Right cardiac atrium (tissue), 5 donors: ENCODE measurements around the gene OR10D3. TPM values are rescaled to one million over a fixed set of nuclear protein-coding genes. Genes with fewer than 3 reads are reported as not detected.

ENCODE experiments used
- ATAC-seq, 2 donors: fragments of 200-7000 bp; cut with Tn5 transposase; one replicate each; pipeline versions ENCODE4 v1.8.0 to v1.9.1; 2020; ENCODE audit warnings: moderate library complexity in 2 of 2, mild to moderate bottlenecking in 1 of 2
- DNase-seq, 3 donors: peaks; one replicate each; pipeline ENCODE4 v3.0.0-alpha.2; 2020
- H3K27ac ChIP-seq: one replicate; pipeline ENCODE4 v1.5.1; 2013; ENCODE audit warnings: mild to moderate bottlenecking, low read length, control low read depth, moderate library complexity
- H3K27me3 ChIP-seq: one replicate; pipeline ENCODE4 v1.6.1; 2013; ENCODE audit not compliant: control insufficient read depth, insufficient read depth
- H3K4me1 ChIP-seq: one replicate; pipeline ENCODE4 v1.6.1; 2013; ENCODE audit warnings: low read length; ENCODE audit not compliant: control insufficient read depth, insufficient read depth
- H3K4me3 ChIP-seq: one replicate; pipeline ENCODE4 v1.5.1; 2013; ENCODE audit warnings: low read length, control low read depth
- H3K9me3 ChIP-seq: one replicate; pipeline ENCODE4 v1.6.1; 2013; ENCODE audit warnings: low read length; ENCODE audit not compliant: control insufficient read depth
- WGBS: extraction: QIAGEN DNeasy Blood & Tissue Kit; methylation state at CpG from one replicate; pipeline ENCODE4 v1.1.7; 2013; 5-methylcytosine and 5-hydroxymethylcytosine counted together
- intact Hi-C, 4 donors: fragments of 100-400 bp; cut with DNase I; formaldehyde crosslinking; loops; one replicate each; pipeline versions ENCODE4 v1.11.0 to v1.14.0; 2022 to 2023
- polyA plus RNA-seq: library from polyadenylated mRNA; stranded (reverse); fragments of 200-250 nt; gene quantifications from one replicate; pipeline ENCODE4 v1.2.3, GENCODE V29; 2013
- total RNA-seq, 4 donors: library from RNA; stranded (reverse); fragmentation: NEBNext Ultra II Directional; extraction: Animal tissue kit (Norgen Biotek cat#: 25700); gene quantifications; one replicate each; pipeline ENCODE4 v1.2.1, GENCODE V29; 2021
- donor health status: healthy with polysubstance abuse.
- donor health status: DM: no; HTN: yes; CAD: no.
- donor health status: DM: no; HTN: no; CAD: no.
- donor health status: DM: no; HTN: yes; CAD: no; lungs with severe emphysema.
- donor health status: DM: yes; HTN: yes; CAD: no.

The OR10D3 gene
- total and polyA plus RNA-seq, 5 donors = not detected

- no peak overlapping the region for H3K4me3 ChIP-seq
- no peak overlapping the region for H3K27ac ChIP-seq
- ATAC-seq (no peak), DNase-seq (peak in 2 of 3 donors; percentile 42 to 55)
- H3K4me1 ChIP-seq = no peaks in the 10 kb centered on the region
- no peaks in the 10 kb centered on the region for H3K9me3 ChIP-seq
- intact Hi-C loops = no loop called here
- WGBS = 93% methylated on average over 35 of the region's 40 CpGs
- H3K27me3 ChIP-seq = no peaks in the 10 kb centered on the region
These were observed 12.2 kb upstream of the OR10D3 start for GRCh38 chr11:124170801-124171586.

- intact Hi-C loops = no loop called here
- WGBS = 72% methylated on average over 6 of the region's 6 CpGs
- no peaks in the 10 kb centered on the region for H3K9me3 ChIP-seq
- ATAC-seq = no peak
- H3K4me1 ChIP-seq = no peaks in the 10 kb centered on the region
- no peaks in the 10 kb centered on the region for H3K27me3 ChIP-seq
- DNase-seq = no peak
- H3K27ac ChIP-seq = no peak overlapping the region
- H3K4me3 ChIP-seq = no peak overlapping the region
These were observed 11.0 kb upstream of the OR10D3 start for GRCh38 chr11:124172101-124172500.

GRCh38 chr11:124172599-124172998 is 10.5 kb upstream of the OR10D3 start:
- intact Hi-C loops = no loop called here
- Histone ChIP-seq H3K9me3 (no peaks in the 10 kb centered on the region), H3K27ac (no peak overlapping the region), H3K27me3 (no peaks in the 10 kb centered on the region), H3K4me1 (no peaks in the 10 kb centered on the region), H3K4me3 (no peak overlapping the region)
- no peak for ATAC-seq
- 92% methylated on average over 1 of the region's 1 CpG for WGBS
- DNase-seq = no peak

GRCh38 chr11:124174001-124174583 is 9.1 kb upstream of the OR10D3 start:
- H3K27me3 ChIP-seq = no peaks in the 10 kb centered on the region
- H3K4me1 ChIP-seq = no peaks in the 10 kb centered on the region
- DNase-seq = no peak
- intact Hi-C loops = no loop called here
- H3K4me3 ChIP-seq = no peak overlapping the region
- H3K9me3 ChIP-seq = no peaks in the 10 kb centered on the region
- no peak overlapping the region for H3K27ac ChIP-seq
- peak in 1 of 2 donors; percentile 32 for ATAC-seq
- 25% methylated on average over 4 of the region's 4 CpGs for WGBS

- no peak overlapping the region for H3K4me3 ChIP-seq
- intact Hi-C loops = no loop called here
- H3K9me3 ChIP-seq = no peaks in the 10 kb centered on the region
- DNase-seq = no peak
- no peak overlapping the region for H3K27ac ChIP-seq
- H3K27me3 ChIP-seq = no peaks in the 10 kb centered on the region
- no peaks in the 10 kb centered on the region for H3K4me1 ChIP-seq
- ATAC-seq = no peak
- 77% methylated on average over 5 of the region's 5 CpGs for WGBS
These were observed 6.0 kb upstream of the OR10D3 start for GRCh38 chr11:124176925-124177715.

- no peaks in the 10 kb centered on the region for H3K27me3 ChIP-seq
- no peaks in the 10 kb centered on the region for H3K4me1 ChIP-seq
- no peak overlapping the region for H3K4me3 ChIP-seq
- 40% methylated on average over 1 of the region's 1 CpG for WGBS
- DNase-seq (no peak), ATAC-seq (no peak)
- no peak overlapping the region for H3K27ac ChIP-seq
- intact Hi-C loops = no loop called here
- H3K9me3 ChIP-seq = no peaks in the 10 kb centered on the region
These were observed 3.8 kb upstream of the OR10D3 start for GRCh38 chr11:124179310-124179709.

- H3K9me3 ChIP-seq = no peaks in the 10 kb centered on the region
- 52% methylated on average over 2 of the region's 2 CpGs for WGBS
- intact Hi-C loops = loop anchor here in 2 of 4 donors (10.0 kb wide), 1 partner anchor 116 kb away; no protein-coding TSS in a partner anchor
- H3K4me1 ChIP-seq = no peaks in the 10 kb centered on the region
- H3K27ac ChIP-seq = no peak overlapping the region
- H3K4me3 ChIP-seq = no peak overlapping the region
- DNase-seq = no peak
- ATAC-seq = no peak
- no peaks in the 10 kb centered on the region for H3K27me3 ChIP-seq
These were observed 7.4 kb downstream of the OR10D3 start for GRCh38 chr11:124190298-124191139.

- WGBS = 69% methylated on average over 6 of the region's 6 CpGs
- intact Hi-C loops = loop anchor here in 2 of 4 donors (10.0 kb wide), 1 partner anchor 119 kb away; no protein-coding TSS in a partner anchor
- no peak overlapping the region for H3K27ac ChIP-seq
These were observed 10.3 kb downstream of the OR10D3 start for GRCh38 chr11:124193221-124194010.

GRCh38 chr11:124194293-124195188 is 11.4 kb downstream of the OR10D3 start:
- intact Hi-C loops = loop anchor here in 2 of 4 donors (10.0 kb wide), 1 partner anchor 120 kb away; no protein-coding TSS in a partner anchor
- ATAC-seq (peak; percentile 43 to 73), DNase-seq (peak; percentile 35 to 57 (median 56))
- Histone ChIP-seq H3K4me3 (no peak overlapping the region), H3K9me3 (no peaks in the 10 kb centered on the region), H3K27me3 (no peaks in the 10 kb centered on the region), H3K27ac (no peak overlapping the region), H3K4me1 (no peaks in the 10 kb centered on the region)
- 52% methylated on average over 6 of the region's 6 CpGs for WGBS

More at GRCh38 chr11:124193221-124194010, 10.3 kb downstream of the OR10D3 start:
- Histone ChIP-seq H3K4me1 (no peaks in the 10 kb centered on the region), H3K9me3 (no peaks in the 10 kb centered on the region), H3K4me3 (no peak overlapping the region), H3K27me3 (no peaks in the 10 kb centered on the region)
- DNase-seq (no peak), ATAC-seq (no peak)
